GM12878 (cell line): ENCODE results near the gene NRTN. TPM values are rescaled to one million over a fixed set of nuclear protein-coding genes. Genes with fewer than 3 reads are reported as not detected.

Experiments
- ATF7 ChIP-seq: fragments of 450-650 bp; IDR thresholded peaks from 2 replicates; pipeline ENCODE4 v1.6.1; 2016; ENCODE audit warnings: low read depth, mild to moderate bottlenecking
- GATAD2B ChIP-seq: fragments of 450-650 bp; conservative IDR thresholded peaks from 2 replicates; pipeline ENCODE4 v1.6.1; 2017; ENCODE audit warnings: low read depth, mild to moderate bottlenecking, moderate library complexity
- KLF5 ChIP-seq: fragments of 450-650 bp; IDR thresholded peaks from 2 replicates; pipeline ENCODE4 v1.6.1; 2014; ENCODE audit warnings: mild to moderate bottlenecking; ENCODE audit not compliant: partially characterized antibody
- LARP7 ChIP-seq: fragments of 450-650 bp; IDR thresholded peaks from 2 replicates; pipeline ENCODE4 v1.6.1; 2017; ENCODE audit warnings: mild to moderate bottlenecking
- MXI1 ChIP-seq: fragments of 150-350 bp; IDR thresholded peaks from 2 replicates; pipeline ENCODE4 v1.6.1; 2011; ENCODE audit warnings: low read depth, mild to moderate bottlenecking, inconsistent platforms, low read length, improper control_type of control experiment
- NR2C1 ChIP-seq: fragments of 450-650 bp; IDR thresholded peaks from 2 replicates; pipeline ENCODE4 v1.6.1; 2017; ENCODE audit warnings: antibody characterized with exemption, mild to moderate bottlenecking, moderate library complexity
- SREBF1 ChIP-seq: IDR thresholded peaks from 2 replicates; pipeline ENCODE4 v1.6.1; 2012; ENCODE audit warnings: mild to moderate bottlenecking, low read length
- SUZ12 ChIP-seq: fragments of 200-600 bp; sonication (generic); IDR thresholded peaks from one replicate; pipeline ENCODE4 v1.6.1; 2018; ENCODE audit warnings: antibody characterized with exemption, mild to moderate bottlenecking; ENCODE audit not compliant: unreplicated experiment
- ZNF207 ChIP-seq: fragments of 450-650 bp; IDR thresholded peaks from 2 replicates; pipeline ENCODE4 v1.6.1; 2014; ENCODE audit warnings: antibody characterized with exemption, mild to moderate bottlenecking, borderline replicate concordance
- polyA plus RNA-seq, 11 experiments: library from polyadenylated mRNA; depleted of rRNA in 4 of 11; unstranded in 6 of 11; stranded (reverse) in 5 of 11; fragments of >200 nt; fragmentation: Nextera tagmentation in 4 of 11; fragmentation: Illumina TruSeq in 1 of 11; extraction: Ambion mirVana in 4 of 11; extraction: Trizol in 1 of 11; gene quantifications; 1 replicate in 1 of 11; 2 replicates in 10 of 11; pipeline versions ENCODE4 v1.2.1 to v1.2.3, GENCODE V29; 2011 to 2016; ENCODE audit warnings: inconsistent platforms in 2 of 11, missing spikeins in 2 of 11, low read depth in 1 of 11
- total RNA-seq, 4 experiments: library from RNA; depleted of rRNA in 3 of 4; stranded (reverse); fragments of >200 nt in 3 of 4; fragmentation: Illumina TruSeq in 1 of 4; extraction: Trizol in 1 of 4; gene quantifications; 2 replicates each; pipeline versions ENCODE4 v1.2.1 to v1.2.3, GENCODE V29; 2013 to 2021
- TF ChIP-seq, protein P1 (sequence below): IDR thresholded peaks from 2 replicates; pipeline ENCODE4 v1.6.1; 2012; ENCODE audit warnings: improper control_type of control experiment, low read depth, low read length; ENCODE audit not compliant: insufficient replicate concordance
- TF ChIP-seq, protein P2 (sequence below): fragments of 450-650 bp; IDR thresholded peaks from 2 replicates; pipeline ENCODE4 v1.6.1; 2017; ENCODE audit warnings: mild to moderate bottlenecking
- TF ChIP-seq, protein P3 (sequence below): fragments of 150-350 bp; IDR thresholded peaks from 2 replicates; pipeline ENCODE4 v1.6.1; 2014; ENCODE audit warnings: mild to moderate bottlenecking, low read depth, low read length
- TF ChIP-seq, protein P4 (sequence below): fragments of 450-650 bp; IDR thresholded peaks from 2 replicates; pipeline ENCODE4 v1.6.1; 2017; ENCODE audit warnings: low read depth, mild to moderate bottlenecking, moderate library complexity
- TF ChIP-seq, protein P5 (sequence below): fragments of 450-650 bp; formaldehyde crosslinking; IDR thresholded peaks from 2 replicates; pipeline ENCODE4 v1.5.0; 2022; ENCODE audit warnings: mild to moderate bottlenecking, missing genetic modification characterization

Gene NRTN
- total and polyA plus RNA-seq, 10 of the 15 experiments (the other 5 are each of a cell fraction or from before 2014, with no cell fraction given): not detected

DNA sequence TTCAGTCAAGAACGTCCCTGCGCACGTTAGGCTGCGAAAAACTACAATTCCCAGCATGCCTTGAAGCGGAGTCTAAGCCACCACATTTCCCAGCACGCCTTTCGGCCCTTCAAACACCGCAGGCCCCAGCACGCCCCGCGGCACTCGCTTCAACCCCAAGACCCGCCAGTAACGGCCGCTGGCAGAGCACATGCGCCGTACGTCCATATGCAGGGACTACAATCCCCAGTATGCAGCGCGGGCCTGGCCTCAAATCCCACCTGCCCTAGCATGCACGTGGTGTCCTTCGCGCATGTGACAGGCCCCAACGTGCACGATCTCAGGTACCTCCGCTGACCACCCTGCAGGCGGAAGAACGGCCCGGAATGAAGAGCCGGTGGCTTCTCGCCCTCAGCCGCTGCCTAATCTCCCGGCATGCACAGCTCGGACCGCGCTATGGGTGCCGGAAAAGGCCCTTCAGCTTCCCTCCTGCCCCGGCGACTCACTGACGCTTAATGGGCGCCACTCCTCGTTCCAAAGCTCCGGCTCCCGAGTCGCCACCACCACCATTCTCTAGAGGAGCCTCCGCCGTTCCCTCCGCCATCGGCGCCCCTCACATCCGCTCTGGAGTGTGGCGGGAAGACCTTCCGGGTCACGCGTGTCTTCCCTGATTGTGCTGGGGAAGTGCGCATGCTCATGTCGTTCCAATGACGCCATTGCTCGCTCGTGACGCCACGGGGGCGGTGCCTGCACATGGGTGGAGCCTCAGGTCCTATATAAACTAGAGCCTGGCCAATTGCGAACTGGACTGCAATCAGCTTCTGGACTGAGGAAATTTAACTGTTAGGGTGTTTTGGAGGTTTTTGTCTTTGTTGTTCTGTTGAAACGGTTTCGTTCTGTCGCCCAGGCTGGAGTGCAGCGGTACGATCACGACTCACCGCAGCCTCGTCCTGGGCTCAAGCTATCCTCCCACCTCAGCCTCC, 14.0 kb upstream of the NRTN start, which contains the start of gene DUS3L (continued):
- TF ChIP-seq, protein P1, sequence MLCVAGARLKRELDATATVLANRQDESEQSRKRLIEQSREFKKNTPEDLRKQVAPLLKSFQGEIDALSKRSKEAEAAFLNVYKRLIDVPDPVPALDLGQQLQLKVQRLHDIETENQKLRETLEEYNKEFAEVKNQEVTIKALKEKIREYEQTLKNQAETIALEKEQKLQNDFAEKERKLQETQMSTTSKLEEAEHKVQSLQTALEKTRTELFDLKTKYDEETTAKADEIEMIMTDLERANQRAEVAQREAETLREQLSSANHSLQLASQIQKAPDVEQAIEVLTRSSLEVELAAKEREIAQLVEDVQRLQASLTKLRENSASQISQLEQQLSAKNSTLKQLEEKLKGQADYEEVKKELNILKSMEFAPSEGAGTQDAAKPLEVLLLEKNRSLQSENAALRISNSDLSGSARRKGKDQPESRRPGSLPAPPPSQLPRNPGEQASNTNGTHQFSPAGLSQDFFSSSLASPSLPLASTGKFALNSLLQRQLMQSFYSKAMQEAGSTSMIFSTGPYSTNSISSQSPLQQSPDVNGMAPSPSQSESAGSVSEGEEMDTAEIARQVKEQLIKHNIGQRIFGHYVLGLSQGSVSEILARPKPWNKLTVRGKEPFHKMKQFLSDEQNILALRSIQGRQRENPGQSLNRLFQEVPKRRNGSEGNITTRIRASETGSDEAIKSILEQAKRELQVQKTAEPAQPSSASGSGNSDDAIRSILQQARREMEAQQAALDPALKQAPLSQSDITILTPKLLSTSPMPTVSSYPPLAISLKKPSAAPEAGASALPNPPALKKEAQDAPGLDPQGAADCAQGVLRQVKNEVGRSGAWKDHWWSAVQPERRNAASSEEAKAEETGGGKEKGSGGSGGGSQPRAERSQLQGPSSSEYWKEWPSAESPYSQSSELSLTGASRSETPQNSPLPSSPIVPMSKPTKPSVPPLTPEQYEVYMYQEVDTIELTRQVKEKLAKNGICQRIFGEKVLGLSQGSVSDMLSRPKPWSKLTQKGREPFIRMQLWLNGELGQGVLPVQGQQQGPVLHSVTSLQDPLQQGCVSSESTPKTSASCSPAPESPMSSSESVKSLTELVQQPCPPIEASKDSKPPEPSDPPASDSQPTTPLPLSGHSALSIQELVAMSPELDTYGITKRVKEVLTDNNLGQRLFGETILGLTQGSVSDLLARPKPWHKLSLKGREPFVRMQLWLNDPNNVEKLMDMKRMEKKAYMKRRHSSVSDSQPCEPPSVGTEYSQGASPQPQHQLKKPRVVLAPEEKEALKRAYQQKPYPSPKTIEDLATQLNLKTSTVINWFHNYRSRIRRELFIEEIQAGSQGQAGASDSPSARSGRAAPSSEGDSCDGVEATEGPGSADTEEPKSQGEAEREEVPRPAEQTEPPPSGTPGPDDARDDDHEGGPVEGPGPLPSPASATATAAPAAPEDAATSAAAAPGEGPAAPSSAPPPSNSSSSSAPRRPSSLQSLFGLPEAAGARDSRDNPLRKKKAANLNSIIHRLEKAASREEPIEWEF: no peak
- TF ChIP-seq, protein P2, sequence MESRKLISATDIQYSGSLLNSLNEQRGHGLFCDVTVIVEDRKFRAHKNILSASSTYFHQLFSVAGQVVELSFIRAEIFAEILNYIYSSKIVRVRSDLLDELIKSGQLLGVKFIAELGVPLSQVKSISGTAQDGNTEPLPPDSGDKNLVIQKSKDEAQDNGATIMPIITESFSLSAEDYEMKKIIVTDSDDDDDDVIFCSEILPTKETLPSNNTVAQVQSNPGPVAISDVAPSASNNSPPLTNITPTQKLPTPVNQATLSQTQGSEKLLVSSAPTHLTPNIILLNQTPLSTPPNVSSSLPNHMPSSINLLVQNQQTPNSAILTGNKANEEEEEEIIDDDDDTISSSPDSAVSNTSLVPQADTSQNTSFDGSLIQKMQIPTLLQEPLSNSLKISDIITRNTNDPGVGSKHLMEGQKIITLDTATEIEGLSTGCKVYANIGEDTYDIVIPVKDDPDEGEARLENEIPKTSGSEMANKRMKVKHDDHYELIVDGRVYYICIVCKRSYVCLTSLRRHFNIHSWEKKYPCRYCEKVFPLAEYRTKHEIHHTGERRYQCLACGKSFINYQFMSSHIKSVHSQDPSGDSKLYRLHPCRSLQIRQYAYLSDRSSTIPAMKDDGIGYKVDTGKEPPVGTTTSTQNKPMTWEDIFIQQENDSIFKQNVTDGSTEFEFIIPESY: no peak
- TF ChIP-seq GATAD2B (peak; percentile 80), KLF5 (peak; percentile 42), MXI1 (peak; percentile 97), SUZ12 (no peak), NR2C1 (peak; percentile 98), SREBF1 (peak; percentile 72; the same call in 1 of the 2 replicates), LARP7 (peak; percentile 93), ATF7 (peak; percentile 91), ZNF207 (peak; percentile 35)
- TF ChIP-seq, protein P3, sequence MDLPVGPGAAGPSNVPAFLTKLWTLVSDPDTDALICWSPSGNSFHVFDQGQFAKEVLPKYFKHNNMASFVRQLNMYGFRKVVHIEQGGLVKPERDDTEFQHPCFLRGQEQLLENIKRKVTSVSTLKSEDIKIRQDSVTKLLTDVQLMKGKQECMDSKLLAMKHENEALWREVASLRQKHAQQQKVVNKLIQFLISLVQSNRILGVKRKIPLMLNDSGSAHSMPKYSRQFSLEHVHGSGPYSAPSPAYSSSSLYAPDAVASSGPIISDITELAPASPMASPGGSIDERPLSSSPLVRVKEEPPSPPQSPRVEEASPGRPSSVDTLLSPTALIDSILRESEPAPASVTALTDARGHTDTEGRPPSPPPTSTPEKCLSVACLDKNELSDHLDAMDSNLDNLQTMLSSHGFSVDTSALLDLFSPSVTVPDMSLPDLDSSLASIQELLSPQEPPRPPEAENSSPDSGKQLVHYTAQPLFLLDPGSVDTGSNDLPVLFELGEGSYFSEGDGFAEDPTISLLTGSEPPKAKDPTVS: 0 out of 2 replicates have a peak, but pooled peaks have one; percentile 10
- TF ChIP-seq, protein P4, sequence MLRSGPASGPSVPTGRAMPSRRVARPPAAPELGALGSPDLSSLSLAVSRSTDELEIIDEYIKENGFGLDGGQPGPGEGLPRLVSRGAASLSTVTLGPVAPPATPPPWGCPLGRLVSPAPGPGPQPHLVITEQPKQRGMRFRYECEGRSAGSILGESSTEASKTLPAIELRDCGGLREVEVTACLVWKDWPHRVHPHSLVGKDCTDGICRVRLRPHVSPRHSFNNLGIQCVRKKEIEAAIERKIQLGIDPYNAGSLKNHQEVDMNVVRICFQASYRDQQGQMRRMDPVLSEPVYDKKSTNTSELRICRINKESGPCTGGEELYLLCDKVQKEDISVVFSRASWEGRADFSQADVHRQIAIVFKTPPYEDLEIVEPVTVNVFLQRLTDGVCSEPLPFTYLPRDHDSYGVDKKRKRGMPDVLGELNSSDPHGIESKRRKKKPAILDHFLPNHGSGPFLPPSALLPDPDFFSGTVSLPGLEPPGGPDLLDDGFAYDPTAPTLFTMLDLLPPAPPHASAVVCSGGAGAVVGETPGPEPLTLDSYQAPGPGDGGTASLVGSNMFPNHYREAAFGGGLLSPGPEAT: peak; percentile 90
- TF ChIP-seq, protein P5, sequence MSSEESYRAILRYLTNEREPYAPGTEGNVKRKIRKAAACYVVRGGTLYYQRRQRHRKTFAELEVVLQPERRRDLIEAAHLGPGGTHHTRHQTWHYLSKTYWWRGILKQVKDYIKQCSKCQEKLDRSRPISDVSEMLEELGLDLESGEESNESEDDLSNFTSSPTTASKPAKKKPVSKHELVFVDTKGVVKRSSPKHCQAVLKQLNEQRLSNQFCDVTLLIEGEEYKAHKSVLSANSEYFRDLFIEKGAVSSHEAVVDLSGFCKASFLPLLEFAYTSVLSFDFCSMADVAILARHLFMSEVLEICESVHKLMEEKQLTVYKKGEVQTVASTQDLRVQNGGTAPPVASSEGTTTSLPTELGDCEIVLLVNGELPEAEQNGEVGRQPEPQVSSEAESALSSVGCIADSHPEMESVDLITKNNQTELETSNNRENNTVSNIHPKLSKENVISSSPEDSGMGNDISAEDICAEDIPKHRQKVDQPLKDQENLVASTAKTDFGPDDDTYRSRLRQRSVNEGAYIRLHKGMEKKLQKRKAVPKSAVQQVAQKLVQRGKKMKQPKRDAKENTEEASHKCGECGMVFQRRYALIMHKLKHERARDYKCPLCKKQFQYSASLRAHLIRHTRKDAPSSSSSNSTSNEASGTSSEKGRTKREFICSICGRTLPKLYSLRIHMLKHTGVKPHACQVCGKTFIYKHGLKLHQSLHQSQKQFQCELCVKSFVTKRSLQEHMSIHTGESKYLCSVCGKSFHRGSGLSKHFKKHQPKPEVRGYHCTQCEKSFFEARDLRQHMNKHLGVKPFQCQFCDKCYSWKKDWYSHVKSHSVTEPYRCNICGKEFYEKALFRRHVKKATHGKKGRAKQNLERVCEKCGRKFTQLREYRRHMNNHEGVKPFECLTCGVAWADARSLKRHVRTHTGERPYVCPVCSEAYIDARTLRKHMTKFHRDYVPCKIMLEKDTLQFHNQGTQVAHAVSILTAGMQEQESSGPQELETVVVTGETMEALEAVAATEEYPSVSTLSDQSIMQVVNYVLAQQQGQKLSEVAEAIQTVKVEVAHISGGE (CRISPR knock-in tag): peak; percentile 53; the same call in 1 of the 2 replicates
